ENCODE results near the gene TMEM117. TPM values are rescaled to one million over a fixed set of nuclear protein-coding genes. Genes with fewer than 3 reads are reported as not detected.
"Not testable (repeated sequence)": the region's sequence is repeated elsewhere in the genome, so short reads cannot be mapped to it uniquely, and the experiment has no call there.

TMEM117 gene
- total RNA-seq, 2 experiments from 2014 or later: 0.50 to 0.63 TPM

DNA sequence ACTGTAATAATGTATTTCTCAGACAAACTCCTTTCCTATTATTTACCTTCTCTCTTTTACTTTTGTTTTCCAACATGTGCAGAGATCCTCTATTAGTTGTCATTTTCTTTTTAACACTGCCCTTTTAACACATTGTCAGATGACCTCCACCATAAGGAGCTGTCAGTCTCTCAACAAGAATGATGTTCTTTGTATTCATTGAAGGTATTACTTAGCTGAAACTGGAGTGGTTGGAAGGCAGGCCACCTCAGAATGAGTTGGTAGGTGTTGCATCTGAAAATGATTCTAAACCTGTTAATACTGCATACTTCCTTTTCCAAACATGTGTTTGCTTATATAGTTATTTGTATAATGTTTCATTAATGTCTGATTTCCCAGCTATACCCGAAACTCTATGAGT, 16.9 kb downstream of the TMEM117 start:
- Mint-ChIP-seq H3K4me3 (no peak overlapping the region), H3K9me3 (ENCODE audit: low read depth) (peaks cover 4% of the 10 kb centered on the region), H3K4me1 (no peaks in the 10 kb centered on the region), H3K27me3 (no peaks in the 10 kb centered on the region), H3K36me3 (peaks cover 2% of the 10 kb centered on the region), H3K27ac (no peak overlapping the region)
- DNase-seq (no peak), ATAC-seq (no peak)
- CTCF ChIA-PET: no interaction called here

DNA sequence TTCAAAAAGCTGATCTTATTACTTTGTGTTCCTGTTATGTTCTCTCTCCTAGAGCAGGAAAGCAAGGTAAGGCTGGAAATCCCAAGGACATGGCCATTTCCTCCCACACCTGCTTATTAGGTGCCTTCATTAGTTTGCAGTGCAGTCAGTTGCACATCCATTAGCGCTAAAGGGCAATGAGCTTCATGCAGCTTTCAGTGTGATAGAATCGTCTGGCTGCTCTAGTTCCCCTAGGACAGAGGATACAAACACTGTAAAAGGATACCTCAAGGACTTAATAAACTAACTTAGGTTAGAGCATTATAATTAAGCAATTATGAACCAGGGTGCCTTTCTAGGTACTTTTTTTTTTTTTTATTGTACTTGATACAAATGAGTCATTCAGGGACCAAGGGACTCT, 21.1 kb downstream of the TMEM117 start:
- Mint-ChIP-seq H3K4me1 (no peaks in the 10 kb centered on the region), H3K27me3 (no peaks in the 10 kb centered on the region), H3K27ac (no peak overlapping the region), H3K9me3 (ENCODE audit: low read depth) (no peaks in the 10 kb centered on the region), H3K4me3 (no peak overlapping the region), H3K36me3 (no peaks in the 10 kb centered on the region)
- CTCF ChIA-PET: no interaction called here
- ATAC-seq (no peak), DNase-seq (no peak)

DNA sequence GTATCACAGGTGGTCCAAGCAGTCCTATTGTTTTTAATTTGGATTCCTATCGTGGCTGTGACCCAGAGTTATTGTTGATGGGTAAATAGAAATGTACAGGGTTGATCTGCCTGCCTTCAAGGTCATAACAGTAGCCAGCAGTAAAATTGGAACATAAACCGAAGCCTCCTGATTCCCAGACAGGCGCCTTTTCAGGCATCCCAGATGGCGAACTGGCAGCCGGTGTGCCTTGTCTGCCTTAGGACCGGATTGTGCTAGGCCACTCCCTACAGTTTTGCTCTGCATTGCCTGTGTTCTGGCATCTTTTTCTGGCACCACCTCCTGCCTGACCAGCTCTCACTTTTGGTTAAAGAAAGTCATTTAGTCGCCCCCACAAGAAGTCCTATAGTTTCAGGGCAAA, 22.2 kb downstream of the TMEM117 start:
- CTCF ChIA-PET: no interaction called here
- DNase-seq (no peak), ATAC-seq (no peak)
- H3K27ac Mint-ChIP-seq: no peak overlapping the region
- no peaks in the 10 kb centered on the region for H3K9me3 Mint-ChIP-seq (ENCODE audit: low read depth)
- no peaks in the 10 kb centered on the region for H3K36me3 Mint-ChIP-seq
- no peaks in the 10 kb centered on the region for H3K27me3 Mint-ChIP-seq
- H3K4me1 Mint-ChIP-seq: no peaks in the 10 kb centered on the region
- no peak overlapping the region for H3K4me3 Mint-ChIP-seq

DNA sequence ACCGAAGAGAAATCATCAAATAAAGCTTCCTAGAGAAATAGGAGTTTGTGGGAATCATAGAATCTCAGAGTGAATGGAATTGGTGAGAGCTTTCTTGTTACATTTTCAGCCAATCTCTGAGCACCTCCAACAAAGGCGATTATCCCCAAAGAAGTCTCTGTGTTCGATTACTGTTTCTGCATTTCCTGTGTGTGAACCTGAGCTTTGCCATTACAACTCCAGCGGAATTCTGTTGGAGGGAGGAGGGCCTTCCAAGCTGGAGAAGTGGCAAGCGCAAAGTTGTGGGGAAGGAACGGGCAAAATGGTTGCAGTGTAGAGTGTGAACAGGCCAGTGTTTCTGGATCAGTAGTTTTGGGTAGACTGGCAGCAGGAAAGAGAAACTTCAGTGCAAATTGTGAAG, 23.1 kb downstream of the TMEM117 start:
- CTCF ChIA-PET: no interaction called here
- no peaks in the 10 kb centered on the region for H3K4me1 Mint-ChIP-seq
- H3K36me3 Mint-ChIP-seq: no peaks in the 10 kb centered on the region
- no peak overlapping the region for H3K27ac Mint-ChIP-seq
- ATAC-seq: no peak
- no peaks in the 10 kb centered on the region for H3K27me3 Mint-ChIP-seq
- no peaks in the 10 kb centered on the region for H3K9me3 Mint-ChIP-seq (ENCODE audit: low read depth)
- no peak overlapping the region for H3K4me3 Mint-ChIP-seq
- DNase-seq: no peak

DNA sequence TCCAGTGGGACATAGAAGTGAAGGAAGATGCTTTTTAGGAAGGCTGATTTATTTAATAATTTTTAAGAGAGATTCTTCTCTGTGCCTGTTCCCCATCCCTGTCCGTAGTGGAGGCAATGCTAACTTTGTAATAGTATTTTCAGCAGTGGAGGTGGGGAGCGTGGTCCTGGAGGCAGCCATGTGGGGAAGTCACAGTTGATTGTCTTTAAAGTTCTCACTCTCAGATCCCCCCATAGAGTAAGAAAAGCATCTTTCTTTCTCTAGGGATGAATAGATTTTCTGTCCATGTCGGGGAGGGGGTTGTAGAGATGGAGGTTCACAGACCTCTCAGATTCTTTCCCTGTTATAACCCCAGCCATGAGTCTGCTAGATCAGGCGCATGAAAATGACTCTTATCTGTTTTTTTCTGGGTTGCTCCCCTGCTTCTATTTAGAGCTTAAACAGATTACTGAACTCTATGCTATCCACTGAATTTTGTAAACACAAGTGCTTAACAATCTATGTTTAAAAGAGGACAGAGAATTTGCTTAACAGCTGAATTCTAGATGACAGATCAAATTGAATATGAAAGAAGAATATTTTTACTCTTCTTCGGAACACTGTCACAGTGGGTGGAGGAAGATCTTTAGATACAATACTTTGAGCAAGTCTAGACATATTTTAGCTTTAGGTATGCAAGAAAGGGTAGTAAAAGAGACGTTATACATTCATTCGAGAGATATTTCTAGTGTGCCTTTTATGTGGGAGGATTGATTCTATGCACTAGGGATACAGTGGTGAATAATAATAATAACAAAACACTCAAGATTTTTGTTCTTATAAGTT, 25.3 kb downstream of the TMEM117 start:
- Mint-ChIP-seq H3K27ac (no peak overlapping the region), H3K4me1 (no peaks in the 10 kb centered on the region), H3K27me3 (no peaks in the 10 kb centered on the region), H3K9me3 (ENCODE audit: low read depth) (no peaks in the 10 kb centered on the region), H3K4me3 (no peak overlapping the region), H3K36me3 (no peaks in the 10 kb centered on the region)
- DNase-seq: no peak
- ATAC-seq: no peak
- CTCF ChIA-PET: interaction anchor here (1.3 kb wide), 1 partner anchor 22 kb away, joined by 3 read pairs; no protein-coding TSS in a partner anchor

DNA sequence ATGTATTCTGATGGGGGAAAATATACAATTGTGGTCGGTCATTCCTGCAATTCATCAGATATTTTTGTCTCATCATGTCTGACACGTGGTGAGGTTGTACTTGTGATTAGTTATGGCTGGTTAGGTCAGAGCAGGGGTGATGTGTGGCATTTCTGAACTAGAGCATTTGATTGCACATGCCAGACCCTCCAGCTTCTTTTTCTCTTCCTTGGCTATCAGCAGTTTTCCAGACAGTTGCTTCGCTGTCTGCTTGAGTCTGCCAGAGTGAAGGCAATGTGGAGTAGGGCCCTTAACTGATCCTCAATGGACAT, 25.9 kb downstream of the TMEM117 start:
- no peaks in the 10 kb centered on the region for H3K4me1 Mint-ChIP-seq
- H3K27ac Mint-ChIP-seq: no peak overlapping the region
- ATAC-seq (no peak), DNase-seq (no peak)
- no peaks in the 10 kb centered on the region for H3K27me3 Mint-ChIP-seq
- no peaks in the 10 kb centered on the region for H3K36me3 Mint-ChIP-seq
- no peak overlapping the region for H3K4me3 Mint-ChIP-seq
- CTCF ChIA-PET: interaction anchor here (0.5 to 1.3 kb wide), 2 partner anchors 21 to 24 kb away, joined by 3 read pairs; no protein-coding TSS in a partner anchor
- H3K9me3 Mint-ChIP-seq (ENCODE audit: low read depth): no peaks in the 10 kb centered on the region

DNA sequence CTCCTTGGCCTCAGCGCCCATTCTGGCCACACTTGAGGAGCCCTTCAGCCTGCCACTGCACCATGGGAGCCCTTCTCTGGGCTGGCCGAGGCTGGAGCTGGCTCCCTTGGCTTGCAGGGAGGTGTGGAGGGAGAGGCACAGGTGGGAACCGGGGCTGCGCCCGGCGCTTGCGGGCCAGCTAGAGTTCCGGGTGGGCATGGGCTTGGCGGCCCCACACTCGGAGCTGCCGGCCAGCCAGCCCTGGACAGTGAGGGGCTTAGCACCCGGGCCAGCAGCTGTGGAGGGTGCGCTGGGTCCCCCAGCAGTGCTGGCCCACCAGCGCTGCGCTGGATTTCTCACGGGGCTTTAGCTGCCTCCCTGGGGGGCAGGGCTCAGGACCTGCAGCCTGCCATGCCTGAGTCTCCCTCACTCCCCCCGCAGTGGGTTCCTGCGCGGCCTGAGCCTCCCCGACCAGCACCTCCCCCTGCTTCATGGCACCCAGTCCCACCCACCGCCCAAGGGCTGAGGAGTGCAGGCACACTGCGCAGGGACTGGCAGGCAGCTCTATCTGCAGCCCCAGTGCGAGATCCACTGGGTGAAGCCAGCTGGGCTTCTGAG, 28.0 kb downstream of the TMEM117 start:
- H3K4me1 Mint-ChIP-seq: no peaks in the 10 kb centered on the region
- no peak for ATAC-seq
- H3K36me3 Mint-ChIP-seq: no peaks in the 10 kb centered on the region
- DNase-seq: no peak
- no peak overlapping the region for H3K27ac Mint-ChIP-seq
- CTCF ChIA-PET: no interaction called here
- no peaks in the 10 kb centered on the region for H3K9me3 Mint-ChIP-seq (ENCODE audit: low read depth)
- no peaks in the 10 kb centered on the region for H3K27me3 Mint-ChIP-seq
- H3K4me3 Mint-ChIP-seq: no peak overlapping the region

DNA sequence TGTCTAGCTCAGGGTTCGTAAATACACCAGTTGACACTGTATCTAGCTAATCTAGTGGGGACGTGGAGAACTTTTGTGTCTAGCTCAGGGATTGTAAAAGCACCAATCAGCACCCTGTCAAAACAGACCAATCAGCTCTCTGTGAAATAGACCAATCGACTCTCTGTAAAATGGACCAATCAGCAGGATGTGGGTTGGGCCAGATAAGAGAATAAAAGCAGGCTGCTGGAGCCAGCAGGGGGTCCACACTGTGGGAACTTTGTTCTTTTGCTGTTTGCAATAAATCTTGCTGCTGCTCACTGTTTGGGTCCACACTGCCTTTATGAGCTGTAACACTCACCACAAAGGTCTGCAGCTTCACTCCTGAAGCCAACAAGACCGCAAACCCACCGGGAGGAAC, 28.7 kb downstream of the TMEM117 start:
- H3K4me1 Mint-ChIP-seq; ATAC-seq; H3K4me3 Mint-ChIP-seq; H3K27ac Mint-ChIP-seq; H3K9me3 Mint-ChIP-seq (ENCODE audit: low read depth); CTCF ChIA-PET; DNase-seq; H3K36me3 Mint-ChIP-seq; H3K27me3 Mint-ChIP-seq: not testable (repeated sequence)

DNA sequence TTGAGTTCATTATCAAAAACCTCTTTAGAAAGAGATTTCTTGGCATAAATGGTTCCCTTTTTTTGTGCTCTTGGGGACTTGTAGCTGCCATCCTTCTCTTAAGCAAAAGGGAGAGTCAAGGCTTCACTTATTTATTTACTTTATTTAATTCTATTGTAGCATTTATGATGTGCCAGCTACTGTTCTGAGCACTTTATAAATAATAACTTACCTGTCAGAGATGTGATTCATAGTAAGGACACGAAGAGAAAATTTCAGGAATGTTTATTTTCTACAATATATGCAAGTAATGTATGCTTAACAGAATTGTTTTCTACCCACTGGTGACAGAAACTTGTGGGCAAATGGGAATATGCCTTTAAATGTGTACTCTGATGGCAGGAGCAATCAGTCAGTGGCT, 33.3 kb downstream of the TMEM117 start:
- Mint-ChIP-seq H3K36me3 (no peaks in the 10 kb centered on the region), H3K9me3 (ENCODE audit: low read depth) (no peaks in the 10 kb centered on the region), H3K27ac (no peak overlapping the region), H3K27me3 (no peaks in the 10 kb centered on the region), H3K4me1 (no peaks in the 10 kb centered on the region), H3K4me3 (no peak overlapping the region)
- no peak for DNase-seq
- ATAC-seq: no peak
- CTCF ChIA-PET: interaction anchor here (0.7 kb wide), 1 partner anchor 13 kb away, joined by 3 read pairs; no protein-coding TSS in a partner anchor

DNA sequence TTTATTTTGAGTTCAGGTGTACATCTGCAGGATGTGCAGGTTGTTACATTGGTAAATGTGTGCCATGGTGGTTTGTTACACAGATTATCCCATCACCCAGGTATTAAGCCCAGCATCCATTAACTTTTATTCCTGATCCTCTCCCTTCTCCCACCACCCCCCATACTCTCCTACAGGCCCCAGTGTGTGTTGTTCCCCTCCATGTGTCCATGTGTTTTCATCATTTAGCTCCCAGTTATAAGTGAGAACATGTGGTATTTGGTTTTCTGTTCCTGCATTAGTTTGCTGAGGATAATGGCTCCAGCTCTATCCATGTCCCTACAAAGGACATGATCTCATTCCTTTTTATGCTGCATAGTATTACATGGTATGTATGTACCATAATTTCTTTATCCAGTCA, 33.9 kb downstream of the TMEM117 start:
- not testable (repeated sequence) for H3K36me3 Mint-ChIP-seq; H3K27ac Mint-ChIP-seq; H3K4me3 Mint-ChIP-seq; H3K9me3 Mint-ChIP-seq (ENCODE audit: low read depth); H3K27me3 Mint-ChIP-seq; H3K4me1 Mint-ChIP-seq; DNase-seq; ATAC-seq
- CTCF ChIA-PET: interaction anchor here (0.7 kb wide), 1 partner anchor 12 kb away, joined by 3 read pairs; no protein-coding TSS in a partner anchor

DNA sequence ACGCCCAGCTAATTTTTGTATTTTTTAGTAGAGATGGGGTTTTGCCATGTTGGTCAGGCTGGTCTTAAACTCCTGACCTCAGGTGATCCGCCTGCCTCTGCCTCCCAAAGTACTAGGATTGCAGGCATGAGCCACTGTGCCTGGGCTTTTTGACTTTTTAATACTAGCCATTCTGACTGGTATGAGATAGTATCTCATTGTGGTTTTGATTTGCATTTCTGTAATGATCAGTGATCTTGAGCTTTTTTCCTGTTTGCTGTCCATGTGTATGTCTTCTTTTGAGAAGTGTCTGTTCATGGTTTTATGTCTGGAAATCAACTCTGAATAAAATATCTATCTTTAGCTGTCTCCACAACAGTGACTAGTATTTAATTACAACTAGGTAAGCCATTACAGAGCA, 35.4 kb downstream of the TMEM117 start:
- CTCF ChIA-PET: interaction anchor here (0.6 to 1.8 kb wide), 2 partner anchors 11 to 112 kb away, joined by 3 to 5 read pairs; no protein-coding TSS in a partner anchor
- H3K9me3 Mint-ChIP-seq (ENCODE audit: low read depth); H3K27me3 Mint-ChIP-seq: not testable (repeated sequence)

DNA sequence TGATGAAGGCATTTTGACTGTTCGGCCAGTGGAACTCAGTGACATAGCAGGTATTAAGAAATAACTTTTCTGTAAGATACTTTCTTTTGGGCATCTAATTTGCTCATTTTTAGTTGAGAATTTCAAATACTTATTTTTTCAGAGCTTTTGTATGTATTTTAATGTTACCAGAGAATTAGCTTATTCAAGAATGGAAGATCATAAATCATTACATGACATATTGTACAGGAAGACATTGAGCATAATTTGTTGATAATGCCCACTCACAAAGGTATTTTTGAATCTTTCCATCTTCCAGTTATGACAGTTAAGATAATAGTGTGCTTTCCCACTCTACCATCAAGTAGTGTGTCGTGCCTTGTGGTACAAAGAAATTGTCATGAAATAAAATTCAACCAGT, 36.5 kb downstream of the TMEM117 start:
- no peak overlapping the region for H3K27ac Mint-ChIP-seq
- H3K27me3 Mint-ChIP-seq: no peaks in the 10 kb centered on the region
- H3K4me1 Mint-ChIP-seq: no peaks in the 10 kb centered on the region
- no peak overlapping the region for H3K4me3 Mint-ChIP-seq
- ATAC-seq (no peak), DNase-seq (no peak)
- H3K36me3 Mint-ChIP-seq: no peaks in the 10 kb centered on the region
- CTCF ChIA-PET: interaction anchor here (1.8 kb wide), 1 partner anchor 10 kb away, joined by 5 read pairs; no protein-coding TSS in a partner anchor
- no peaks in the 10 kb centered on the region for H3K9me3 Mint-ChIP-seq (ENCODE audit: low read depth)

More for the DNA sequence above, 35.4 kb downstream of the TMEM117 start:
- DNase-seq, ATAC-seq, H3K27ac Mint-ChIP-seq, H3K4me3 Mint-ChIP-seq, H3K4me1 Mint-ChIP-seq, H3K36me3 Mint-ChIP-seq: not testable (repeated sequence)

DNA sequence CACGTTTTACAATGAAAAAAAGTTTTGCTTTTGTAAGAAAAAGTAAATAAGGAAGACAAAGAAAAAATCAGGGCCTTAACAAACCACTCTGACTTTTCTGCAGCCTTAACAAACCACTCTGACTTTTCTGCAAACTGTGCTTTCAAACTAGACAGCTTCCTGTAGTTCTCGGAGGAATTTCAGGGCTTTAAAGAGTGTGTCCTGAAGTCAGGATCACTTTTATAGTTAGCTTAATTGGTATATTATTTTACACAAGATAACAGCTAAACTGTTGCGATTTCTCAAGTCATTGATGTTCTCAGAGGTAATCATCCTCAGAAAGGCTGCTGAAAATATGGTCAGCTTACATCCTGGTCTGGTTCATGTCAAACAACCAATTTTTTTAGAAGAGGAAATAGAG, 42.2 kb downstream of the TMEM117 start:
- CTCF ChIA-PET: no interaction called here
- H3K27me3 Mint-ChIP-seq: no peaks in the 10 kb centered on the region
- H3K36me3 Mint-ChIP-seq: no peaks in the 10 kb centered on the region
- no peak overlapping the region for H3K4me3 Mint-ChIP-seq
- H3K27ac Mint-ChIP-seq: no peak overlapping the region
- no peaks in the 10 kb centered on the region for H3K9me3 Mint-ChIP-seq (ENCODE audit: low read depth)
- no peak for ATAC-seq
- DNase-seq: no peak
- no peaks in the 10 kb centered on the region for H3K4me1 Mint-ChIP-seq

DNA sequence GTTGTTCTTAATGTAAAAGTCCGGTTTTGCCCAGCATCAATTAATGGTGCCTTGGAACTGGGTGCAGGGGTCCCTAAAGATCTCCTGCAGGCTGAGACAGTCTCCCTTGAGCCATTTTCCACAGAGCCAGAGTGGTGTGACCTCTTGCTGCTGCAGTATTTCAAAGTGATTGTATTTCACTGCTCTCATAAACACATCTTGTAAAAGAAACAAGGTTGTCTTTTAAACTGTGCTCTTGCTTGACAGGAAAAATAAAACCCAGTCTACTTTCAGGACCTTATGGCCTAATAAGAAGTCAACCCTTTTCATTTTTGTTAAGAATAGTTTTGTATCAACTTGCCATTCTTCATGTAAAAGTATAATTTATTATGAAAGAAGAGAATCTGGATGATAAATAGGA, 44.7 kb downstream of the TMEM117 start:
- CTCF ChIA-PET: no interaction called here
- H3K4me3 Mint-ChIP-seq: no peak overlapping the region
- no peak for ATAC-seq
- H3K36me3 Mint-ChIP-seq: no peaks in the 10 kb centered on the region
- H3K27me3 Mint-ChIP-seq: no peaks in the 10 kb centered on the region
- H3K9me3 Mint-ChIP-seq (ENCODE audit: low read depth): no peaks in the 10 kb centered on the region
- no peak overlapping the region for H3K27ac Mint-ChIP-seq
- DNase-seq: no peak
- no peaks in the 10 kb centered on the region for H3K4me1 Mint-ChIP-seq

Measured in activated CD8-positive, alpha-beta memory T cell treated with anti-CD3 and anti-CD28 coated beads, Interleukin-2, amount 10 ng/mL, durations not matched to agents 7 days and 5 days (primary cell).